Mammary epithelial cell (primary cell): Measurements from ENCODE around the gene ELK4.

Source experiments
- EZH2 ChIP-seq: IDR thresholded peaks from 2 replicates; pipeline ENCODE4 v1.6.1; 2012; ENCODE audit warnings: low read length, inconsistent platforms, borderline replicate concordance
- TF ChIP-seq, protein P1 (sequence below), 2 donors: IDR thresholded peaks in 1 of 2; conservative IDR thresholded peaks in 1 of 2; 2 replicates each; pipeline ENCODE4 v1.5.1; 2011 to 2012; ENCODE audit warnings: inconsistent platforms in 2 of 2, low read length in 2 of 2, mild to moderate bottlenecking in 2 of 2, control low read depth in 1 of 2, low read depth in 1 of 2; ENCODE audit not compliant: insufficient read depth in 1 of 2; ENCODE audit errors: extremely low read depth in 1 of 2

DNA sequence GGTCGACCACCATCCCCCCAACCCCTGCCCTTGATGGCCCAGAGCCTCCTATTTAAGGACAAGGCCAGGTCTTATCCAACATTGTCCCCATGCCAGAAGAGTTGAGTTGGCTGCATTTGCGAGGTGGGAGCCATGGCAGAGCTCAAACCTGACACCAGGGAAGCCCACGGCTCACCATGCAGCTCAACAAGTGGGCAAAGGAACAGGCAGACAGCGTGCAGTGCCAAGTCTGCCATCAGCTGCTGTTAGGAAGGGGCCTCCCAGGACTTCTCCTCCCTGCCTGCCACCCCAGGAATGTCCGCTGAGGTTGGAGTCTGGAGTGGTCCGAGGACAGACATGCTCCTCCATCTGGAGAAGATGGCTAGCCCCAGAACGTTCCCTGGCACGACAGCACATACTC is 28.6 kb upstream of the ELK4 start:
- TF ChIP-seq, protein P1, sequence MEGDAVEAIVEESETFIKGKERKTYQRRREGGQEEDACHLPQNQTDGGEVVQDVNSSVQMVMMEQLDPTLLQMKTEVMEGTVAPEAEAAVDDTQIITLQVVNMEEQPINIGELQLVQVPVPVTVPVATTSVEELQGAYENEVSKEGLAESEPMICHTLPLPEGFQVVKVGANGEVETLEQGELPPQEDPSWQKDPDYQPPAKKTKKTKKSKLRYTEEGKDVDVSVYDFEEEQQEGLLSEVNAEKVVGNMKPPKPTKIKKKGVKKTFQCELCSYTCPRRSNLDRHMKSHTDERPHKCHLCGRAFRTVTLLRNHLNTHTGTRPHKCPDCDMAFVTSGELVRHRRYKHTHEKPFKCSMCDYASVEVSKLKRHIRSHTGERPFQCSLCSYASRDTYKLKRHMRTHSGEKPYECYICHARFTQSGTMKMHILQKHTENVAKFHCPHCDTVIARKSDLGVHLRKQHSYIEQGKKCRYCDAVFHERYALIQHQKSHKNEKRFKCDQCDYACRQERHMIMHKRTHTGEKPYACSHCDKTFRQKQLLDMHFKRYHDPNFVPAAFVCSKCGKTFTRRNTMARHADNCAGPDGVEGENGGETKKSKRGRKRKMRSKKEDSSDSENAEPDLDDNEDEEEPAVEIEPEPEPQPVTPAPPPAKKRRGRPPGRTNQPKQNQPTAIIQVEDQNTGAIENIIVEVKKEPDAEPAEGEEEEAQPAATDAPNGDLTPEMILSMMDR (conservative IDR thresholded peaks at IDR 0.05 in 1 of 2, IDR thresholded peaks at IDR 0.05 in 1 of 2; ENCODE audit: extremely low read depth in 1 of 2, insufficient read depth in 1 of 2, low read depth in 1 of 2, low read length in 2 of 2): no peak
- TF ChIP-seq EZH2: no peak
